Cardiac atrium fibroblast (primary cell): ENCODE measurements around the gene TAOK2. TPM values are rescaled to one million over a fixed set of nuclear protein-coding genes. Genes with fewer than 3 reads are reported as not detected.

Source experiments
- total RNA-seq: library from RNA; depleted of rRNA; stranded (reverse); fragments of >200 nt; gene quantifications from 2 replicates; pipeline ENCODE4 v1.2.3, GENCODE V29; 2015

The TAOK2 gene
- total RNA-seq, result 43.3 and 44.7 TPM in 2 replicates

DNA sequence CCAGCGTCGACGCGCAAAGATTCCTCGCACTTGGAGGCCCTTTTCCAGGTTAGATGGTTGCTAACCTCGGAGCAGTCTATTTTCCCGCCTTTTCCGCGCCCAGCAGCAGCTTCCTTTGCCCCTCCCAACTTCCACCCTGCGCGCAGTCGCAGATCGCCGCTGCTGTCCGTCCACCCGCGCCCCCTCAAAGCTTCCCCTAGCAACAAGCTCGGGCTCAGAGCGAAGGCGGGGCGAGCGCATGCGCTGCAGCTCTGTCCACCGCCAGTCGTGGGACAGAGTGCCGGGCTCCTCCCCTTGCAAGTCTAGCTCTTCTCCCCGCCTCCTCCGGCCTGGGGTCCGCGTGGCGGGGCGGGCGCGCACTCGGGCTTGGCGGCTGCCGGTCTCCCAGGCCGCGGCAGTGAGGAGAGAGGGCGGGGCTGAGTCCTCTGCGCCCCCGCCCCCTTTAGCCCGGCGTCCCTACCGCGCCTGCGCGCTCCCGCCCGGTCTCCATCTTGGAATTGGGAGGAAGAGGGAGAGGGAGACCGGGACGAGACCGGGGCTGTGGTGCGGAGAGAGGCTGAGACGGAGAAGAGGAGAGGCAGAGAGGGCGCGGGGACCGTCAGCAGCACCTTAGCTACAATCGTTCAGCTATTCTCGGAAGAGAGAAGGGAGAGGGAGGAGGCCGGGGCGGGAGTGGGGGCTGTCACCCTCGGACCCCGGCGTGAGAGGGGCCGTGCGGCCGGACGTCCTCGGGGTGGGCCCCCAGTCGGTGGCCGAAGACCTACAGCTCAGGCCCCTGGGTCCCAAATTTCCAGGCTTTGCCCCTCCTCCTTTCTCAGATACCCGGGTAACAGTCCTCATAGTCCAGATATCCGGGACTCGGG lies at the start of gene TAOK2:
Gene TAOK2, plus strand, starts transcription at position 485 of the 863 bp plus-strand sequence. CDS start 3,905 bp downstream, outside the sequence.

DNA sequence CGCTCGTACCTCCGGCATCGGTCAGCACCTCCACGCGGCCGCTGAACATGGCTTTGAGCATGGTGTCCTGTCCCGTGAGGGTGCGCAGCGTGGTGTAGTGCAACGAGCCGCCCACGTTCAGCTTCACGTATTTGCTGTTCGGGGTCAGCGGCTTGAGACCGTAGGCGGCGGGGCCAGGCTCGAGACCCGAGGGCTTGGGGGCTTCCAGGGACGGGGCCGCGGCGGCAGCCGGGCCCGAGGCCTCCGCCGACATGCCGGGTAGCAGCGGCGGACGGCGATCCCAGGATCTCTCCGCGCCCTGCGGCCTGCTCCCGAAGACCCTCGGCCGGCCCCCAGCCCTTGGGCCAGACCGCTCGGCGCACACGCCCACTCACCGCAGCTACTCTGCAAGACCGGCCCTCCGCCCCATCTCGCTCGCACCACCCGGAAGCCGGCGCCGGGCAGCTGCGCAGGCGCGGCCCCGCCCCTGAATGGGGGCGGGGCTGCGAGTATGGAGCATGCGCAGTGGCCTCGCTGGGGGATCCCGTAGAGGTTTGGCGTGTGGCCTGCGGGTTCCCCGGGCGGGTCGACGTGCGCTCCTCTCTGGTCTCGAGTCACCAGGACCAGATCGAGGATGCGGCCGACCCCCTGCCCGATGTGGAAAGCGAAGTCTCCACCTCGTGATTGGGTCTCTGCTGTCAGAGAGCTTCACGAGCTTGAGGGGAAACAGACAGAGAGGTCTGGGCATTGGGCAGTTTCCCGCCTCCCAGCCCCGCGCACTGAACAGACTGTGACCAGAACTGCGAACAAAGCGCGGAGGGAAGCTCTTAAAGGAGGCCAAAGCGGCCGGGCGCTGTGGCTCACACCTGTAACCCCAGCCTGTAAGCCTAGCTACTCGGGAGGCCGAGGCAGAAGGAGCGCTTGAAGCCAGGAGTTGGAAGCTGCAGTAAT lies 47.6 kb upstream of the TAOK2 start, which contains the start of gene KCTD13:
Gene KCTD13, minus strand, starts transcription at position 446 of the 930 bp plus-strand sequence. Its CDS starts 193 bp downstream, at position 253.

DNA sequence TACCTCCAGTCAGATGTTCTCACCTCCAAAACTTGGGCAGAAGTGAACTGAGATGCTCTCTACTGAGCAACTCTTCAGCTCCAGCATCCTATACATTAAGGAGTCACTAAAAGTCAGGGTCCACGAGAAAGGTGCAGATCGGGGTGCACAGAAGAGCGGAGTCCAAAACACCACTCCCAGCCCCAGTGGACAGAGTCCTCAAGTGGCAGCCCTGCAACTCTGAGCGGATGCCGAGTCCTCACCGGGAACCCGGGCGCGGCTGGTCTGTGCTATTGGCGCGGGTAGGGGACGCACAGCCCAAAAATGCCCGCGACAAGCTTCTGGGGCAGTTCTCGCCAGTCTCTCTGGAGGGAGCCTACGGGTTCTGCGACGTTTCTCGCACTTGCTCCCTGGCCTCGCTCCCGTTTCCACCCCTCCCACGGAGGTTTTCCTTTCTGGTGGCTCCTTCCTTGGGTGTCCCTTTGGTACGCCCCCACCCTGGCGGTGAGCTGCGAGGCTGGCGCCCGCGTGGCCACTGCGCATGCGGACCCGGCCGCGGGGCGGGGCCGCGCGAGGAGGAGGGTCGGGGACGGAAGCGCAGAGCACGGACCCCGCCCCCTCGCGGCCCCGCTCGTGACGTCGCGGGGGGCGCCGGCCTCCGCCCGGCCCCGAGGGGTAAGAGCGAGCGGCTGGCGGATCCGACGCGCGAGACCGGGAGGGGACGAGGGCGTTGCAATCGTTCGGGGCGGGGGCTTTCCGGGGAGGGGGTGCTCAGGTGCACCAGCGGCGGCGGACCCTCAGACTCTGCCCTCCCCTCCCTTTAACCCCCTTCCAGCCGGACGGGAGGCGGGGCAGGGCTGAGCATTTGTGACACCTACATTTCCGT lies 12.0 kb upstream of the TAOK2 start, which contains the start of gene TMEM219:
Gene TMEM219, plus strand, starts transcription at position 601 of the 865 bp plus-strand sequence. CDS start 1,065 bp downstream, outside the sequence.

DNA sequence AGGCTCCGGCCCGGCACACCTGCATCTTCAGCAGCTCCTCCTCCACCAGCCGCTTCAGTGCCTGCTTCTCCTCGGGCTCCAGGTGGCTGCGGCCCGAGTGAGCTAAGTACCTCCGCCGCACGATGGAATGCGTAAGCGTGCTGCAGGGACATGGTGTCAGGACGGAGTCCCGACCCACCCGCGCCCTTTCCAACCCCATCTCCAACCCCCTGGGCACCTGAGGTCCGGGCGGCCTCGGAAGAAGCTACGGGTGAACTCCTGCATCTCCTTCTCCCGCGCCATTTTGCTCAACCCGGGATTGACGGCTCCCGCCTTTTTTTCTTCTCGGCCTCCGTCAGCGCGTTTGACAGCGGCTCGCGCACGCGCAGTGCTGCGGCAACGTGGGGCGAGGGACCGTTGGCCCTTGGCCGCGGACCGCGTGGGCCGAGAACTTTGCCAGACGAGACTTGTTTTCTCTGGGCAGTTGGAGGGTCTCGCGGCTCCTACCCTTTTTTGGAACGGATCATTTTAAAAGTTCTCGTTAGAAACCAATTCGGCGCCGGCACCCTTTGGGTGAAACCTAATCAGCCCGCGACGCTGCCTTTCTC lies 21.7 kb downstream of the TAOK2 start, which contains the start of gene HIRIP3:
Gene HIRIP3, minus strand, starts transcription at position 294 of the 587 bp plus-strand sequence. Its CDS starts 12 bp downstream, at position 282.

DNA sequence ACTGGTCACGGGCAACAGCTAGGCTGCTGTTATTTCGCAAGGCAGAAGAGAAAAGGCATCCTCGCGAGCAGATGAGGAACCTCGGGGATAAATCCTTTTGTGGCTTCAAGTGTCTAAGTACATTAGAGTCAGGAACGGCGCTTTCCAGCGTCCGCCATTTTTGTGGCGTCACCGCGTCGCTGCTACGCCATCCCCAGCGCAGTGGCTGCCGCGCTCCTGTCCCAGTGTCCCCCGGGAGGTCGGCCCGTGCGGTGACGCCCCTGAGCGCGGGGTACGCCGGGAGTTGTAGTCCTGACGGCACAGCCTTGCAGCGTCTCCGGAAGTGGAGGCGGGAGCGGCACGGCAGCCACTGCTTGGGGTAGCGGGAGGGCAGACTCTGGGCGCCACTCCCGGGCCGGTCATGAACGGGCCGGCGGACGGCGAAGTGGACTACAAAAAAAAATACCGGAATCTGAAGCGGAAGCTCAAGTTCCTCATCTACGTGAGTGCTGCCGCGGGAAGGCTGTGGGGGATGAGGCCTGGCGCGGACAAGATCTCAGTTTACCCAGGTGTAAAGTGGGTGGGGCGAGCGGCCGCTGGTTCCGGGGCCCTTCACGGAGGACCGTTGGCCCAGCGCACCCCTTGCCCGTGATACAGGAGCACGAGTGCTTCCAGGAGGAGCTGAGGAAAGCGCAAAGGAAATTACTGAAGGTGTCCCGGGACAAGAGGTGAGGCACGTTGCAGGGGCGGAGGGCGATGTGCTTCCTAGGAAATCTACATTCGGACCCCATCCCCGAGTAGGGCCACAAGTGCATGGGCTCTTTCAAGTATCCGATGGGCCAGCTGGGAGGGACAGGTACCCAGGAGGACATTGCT lies 22.5 kb downstream of the TAOK2 start, which contains the start of gene INO80E:
Gene INO80E, plus strand, starts transcription at position 331 of the 855 bp plus-strand sequence. Its CDS starts 70 bp downstream, at position 401.

DNA sequence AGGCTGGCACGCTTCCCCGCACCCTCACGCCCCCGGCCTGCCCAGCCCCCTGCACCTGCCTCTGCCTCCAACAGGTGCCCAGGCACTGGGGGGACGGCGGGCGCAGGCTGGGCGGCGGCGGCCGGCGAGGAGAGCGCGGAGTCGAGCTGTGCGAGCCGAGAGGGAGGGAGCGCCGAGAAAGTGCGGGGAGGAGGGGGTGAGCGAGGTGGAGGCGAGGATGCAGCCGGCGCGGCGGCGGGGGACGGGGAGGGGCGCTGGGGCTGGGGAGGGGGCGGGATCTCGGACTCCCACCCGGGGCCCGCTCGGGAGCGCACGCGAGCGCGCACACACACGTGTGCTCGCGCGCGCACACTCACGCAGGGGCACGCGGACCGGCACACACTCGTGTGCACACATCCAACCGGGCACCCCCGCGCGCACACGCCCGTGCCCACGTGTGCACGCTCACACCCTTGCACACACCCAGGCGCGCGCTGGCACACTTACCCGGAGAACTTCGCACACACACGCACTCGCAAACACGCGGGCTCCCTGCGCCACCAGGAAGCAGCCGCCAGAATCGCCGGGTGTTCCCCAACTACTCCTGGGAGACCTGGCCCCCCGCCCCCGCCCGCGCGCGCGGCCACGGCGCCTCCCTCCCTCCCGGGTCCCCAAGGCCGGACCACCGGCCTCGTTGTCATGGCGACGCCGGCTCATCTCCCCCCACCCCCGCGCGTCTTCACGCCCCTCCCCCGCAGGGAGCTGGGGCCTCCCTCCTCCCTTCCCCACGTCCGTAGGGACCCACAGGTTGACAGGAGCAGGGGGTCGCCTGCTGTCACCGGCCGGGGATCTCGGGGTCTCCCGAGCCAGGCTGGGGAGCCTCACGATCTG lies 37.4 kb downstream of the TAOK2 start, which contains the start of gene DOC2A:
Gene DOC2A, minus strand, starts transcription at position 184 of the 870 bp plus-strand sequence. CDS start 805 bp downstream, outside the sequence.

DNA sequence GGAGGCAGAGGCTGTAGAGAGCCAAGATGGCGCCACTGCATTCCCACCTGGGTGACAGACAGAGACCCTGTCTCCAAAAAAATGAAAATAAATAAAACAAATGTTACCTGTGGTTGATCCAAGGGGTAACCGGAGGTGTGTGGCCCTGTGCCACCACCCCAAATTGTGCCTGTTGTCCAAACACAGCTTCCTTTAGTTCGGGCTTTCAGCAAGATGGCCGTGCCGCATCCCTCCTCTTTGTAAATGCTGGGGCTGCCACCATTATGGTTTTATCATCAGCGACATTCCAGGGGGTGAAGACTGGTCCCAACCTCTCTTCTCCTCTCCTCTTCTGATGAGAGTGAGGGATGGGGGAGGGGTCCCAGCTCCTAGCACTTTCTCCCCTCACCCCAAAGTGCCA lies 49.2 kb downstream of the TAOK2 start, which contains the start of gene C16orf92:
Gene C16orf92, plus strand, starts transcription at position 312 of the 400 bp plus-strand sequence. CDS start 143 bp downstream, outside the sequence.

DNA sequence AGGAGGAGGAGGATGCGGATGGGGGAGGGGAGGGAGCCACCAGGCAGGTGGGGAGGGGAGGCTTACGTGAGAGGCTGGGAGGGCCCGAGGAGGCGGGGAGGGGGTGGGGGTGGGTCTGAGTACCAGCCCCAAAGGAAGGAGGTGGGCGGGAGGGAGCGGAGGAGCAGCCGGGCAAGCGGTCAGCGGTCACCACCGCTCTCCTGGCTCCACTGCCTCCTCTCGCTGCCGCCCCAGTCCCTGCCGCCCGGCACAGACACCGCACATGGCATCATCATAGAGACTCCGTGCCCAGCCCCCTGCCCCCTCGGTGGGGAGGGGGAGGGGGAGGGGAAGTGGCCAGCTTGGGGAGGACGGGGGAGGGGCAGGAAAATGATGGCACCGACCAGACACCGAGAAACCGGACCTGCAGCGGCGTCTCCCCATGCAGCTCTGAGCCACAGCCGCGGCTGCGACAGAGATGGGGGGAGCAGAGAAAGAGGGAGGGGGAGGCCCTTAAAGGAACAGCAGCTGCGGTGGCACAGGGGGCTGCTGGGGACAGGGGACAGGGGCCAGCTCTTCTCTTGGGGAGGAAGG lies 57.3 kb downstream of the TAOK2 start, which contains the start of gene TLCD3B:
Gene TLCD3B, minus strand, starts transcription at position 431 of the 573 bp plus-strand sequence. CDS start 744 bp downstream, outside the sequence.

Other genes starting within 250 kb of the TAOK2 start
- gene C16orf54, start 227.9 kb upstream of the TAOK2 start, total RNA-seq, result not detected in 2 replicates
- gene ZG16, start 195.6 kb upstream of the TAOK2 start, total RNA-seq, result not detected in 2 replicates
- 28.2 and 30.3 TPM in 2 replicates for gene KIF22, start 183.1 kb upstream of the TAOK2 start, total RNA-seq
- gene MAZ, start 167.3 kb upstream of the TAOK2 start, total RNA-seq, result 119 and 172 TPM in 2 replicates
- 0.16 TPM in 1 of 2 replicates, not detected in the other for gene PRRT2, start 161.7 kb upstream of the TAOK2 start, total RNA-seq
- gene PAGR1, start 157.7 kb upstream of the TAOK2 start, total RNA-seq, result 16.2 and 25.8 TPM in 2 replicates
- gene MVP, start 153.4 kb upstream of the TAOK2 start, total RNA-seq, result 190 and 191 TPM in 2 replicates
- 133 and 146 TPM in 2 replicates for gene CDIPT, start 110.6 kb upstream of the TAOK2 start, total RNA-seq
- 31.1 and 40.3 TPM in 2 replicates for gene SEZ6L2, start 74.3 kb upstream of the TAOK2 start, total RNA-seq
- gene ASPHD1, start 73.4 kb upstream of the TAOK2 start, total RNA-seq, result 11.2 and 16.0 TPM in 2 replicates
- gene KCTD13, start 47.6 kb upstream of the TAOK2 start, total RNA-seq, result 8.4 and 12.8 TPM in 2 replicates
- gene TMEM219, start 11.8 kb upstream of the TAOK2 start, total RNA-seq, result 116 and 145 TPM in 2 replicates
- gene HIRIP3, start 21.7 kb downstream of the TAOK2 start, total RNA-seq, result 7.8 and 8.1 TPM in 2 replicates
- gene INO80E, start 22.4 kb downstream of the TAOK2 start, total RNA-seq, result 58.3 and 77.8 TPM in 2 replicates
- not detected in 2 replicates for gene DOC2A, start 37.2 kb downstream of the TAOK2 start, total RNA-seq
- gene C16orf92, start 49.3 kb downstream of the TAOK2 start, total RNA-seq, result not detected in 2 replicates
- not detected in 2 replicates for gene TLCD3B, start 57.4 kb downstream of the TAOK2 start, total RNA-seq
- 2,796 and 2,917 TPM in 2 replicates for gene ALDOA, start 91.9 kb downstream of the TAOK2 start, total RNA-seq
- 95.0 and 107 TPM in 2 replicates for gene PPP4C, start 102.1 kb downstream of the TAOK2 start, total RNA-seq
- under 0.01 TPM in 1 of 2 replicates, not detected in the other for gene TBX6, start 118.1 kb downstream of the TAOK2 start, total RNA-seq
- gene YPEL3, start 122.3 kb downstream of the TAOK2 start, total RNA-seq, result 41.0 and 52.0 TPM in 2 replicates
- 0.81 and 1.8 TPM in 2 replicates for gene GDPD3, start 139.7 kb downstream of the TAOK2 start, total RNA-seq
- 79.4 and 81.2 TPM in 2 replicates for gene MAPK3, start 149.4 kb downstream of the TAOK2 start, total RNA-seq
- under 0.01 and 0.90 TPM in 2 replicates for gene CORO1A, start 209.7 kb downstream of the TAOK2 start, total RNA-seq
- gene BOLA2B, start 219.8 kb downstream of the TAOK2 start, total RNA-seq, result 272 and 348 TPM in 2 replicates
- 16.4 and 43.6 TPM in 2 replicates for gene SLX1A, start 220.0 kb downstream of the TAOK2 start, total RNA-seq
- gene SULT1A3, start 225.4 kb downstream of the TAOK2 start, total RNA-seq, result 7.1 and 13.4 TPM in 2 replicates